Bronchial epithelial cell (primary cell): ENCODE data around the gene ZFHX3. TPM values are rescaled to one million over a fixed set of nuclear protein-coding genes. Genes with fewer than 3 reads are reported as not detected.
A peak's percentile ranks its signal among the peaks of the same experiment; 100 is the strongest.

ENCODE experiments used
- DNase-seq: peaks from one replicate; pipeline ENCODE4 v3.0.0-alpha.2; 2010; ENCODE audit warnings: low read depth
- FAIRE-seq: peaks from 2 replicates; lab custom pipeline; 2011; peaks lifted over from hg19 to GRCh38; lab: Jason Lieb, UNC
- H3K27me3 ChIP-seq: 2 replicates; pipeline ENCODE4 v1.5.1; 2011; ENCODE audit warnings: low read length; ENCODE audit not compliant: control insufficient read depth, insufficient read depth
- H3K36me3 ChIP-seq: 2 replicates; pipeline ENCODE4 v1.5.1; 2011; ENCODE audit warnings: low read length; ENCODE audit not compliant: control insufficient read depth, insufficient read depth
- H3K4me3 ChIP-seq: 2 replicates; pipeline ENCODE4 v1.5.1; 2011; ENCODE audit warnings: mild to moderate bottlenecking, low read depth, low read length, control low read depth
- CTCF ChIP-seq: IDR thresholded peaks from 2 replicates; pipeline ENCODE4 v1.5.1; 2011; ENCODE audit warnings: mild to moderate bottlenecking, moderate library complexity, low read length, control low read depth, inconsistent platforms; ENCODE audit not compliant: insufficient read depth, severe bottlenecking
- total RNA-seq: library from RNA; depleted of rRNA; stranded (reverse); fragments of >200 nt; gene quantifications from 2 replicates; pipeline ENCODE4 v1.2.1, GENCODE V29; 2014

ZFHX3 gene
- total RNA-seq, 1 donor from 2014 or later: 3.9 TPM

DNA sequence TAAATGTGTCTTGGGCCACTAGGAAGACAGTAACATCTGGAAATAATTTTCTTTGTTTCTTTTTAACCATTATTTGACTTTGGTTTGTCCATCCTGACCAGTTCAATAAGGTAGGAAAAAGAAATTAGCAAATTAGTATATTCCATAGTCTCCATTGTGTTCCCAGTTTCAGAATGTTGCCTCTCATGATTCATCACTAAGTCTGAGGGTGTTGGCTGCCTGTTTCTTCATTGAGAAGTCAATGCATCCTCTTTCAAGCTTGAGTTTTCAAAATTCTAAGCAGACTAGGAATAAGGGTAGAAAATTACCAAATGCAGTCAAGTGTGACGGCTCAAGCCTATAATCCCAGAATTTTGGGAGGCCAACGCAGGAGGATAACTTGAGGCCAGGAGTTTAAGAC, 41.9 kb downstream of the ZFHX3 start:
- Histone ChIP-seq H3K4me3 (no peak overlapping the region), H3K27me3 (no peaks in the 10 kb centered on the region), H3K36me3 (no peaks in the 10 kb centered on the region)
- DNase-seq (peak; percentile 30), FAIRE-seq (no peak)
- TF ChIP-seq CTCF: no peak

GRCh38 chr16:73002866-73003265, 45.1 kb downstream of the ZFHX3 start:
- no peak for DNase-seq
- Histone ChIP-seq H3K27me3 (no peaks in the 10 kb centered on the region), H3K4me3 (no peak overlapping the region), H3K36me3 (no peaks in the 10 kb centered on the region)
- no peak for TF ChIP-seq CTCF
- FAIRE-seq: no peak

GRCh38 chr16:73000907-73001521, 46.9 kb downstream of the ZFHX3 start:
- no peak for FAIRE-seq
- Histone ChIP-seq H3K27me3 (no peaks in the 10 kb centered on the region), H3K36me3 (no peaks in the 10 kb centered on the region), H3K4me3 (no peak overlapping the region)
- DNase-seq: no peak
- TF ChIP-seq CTCF: no peak

DNA sequence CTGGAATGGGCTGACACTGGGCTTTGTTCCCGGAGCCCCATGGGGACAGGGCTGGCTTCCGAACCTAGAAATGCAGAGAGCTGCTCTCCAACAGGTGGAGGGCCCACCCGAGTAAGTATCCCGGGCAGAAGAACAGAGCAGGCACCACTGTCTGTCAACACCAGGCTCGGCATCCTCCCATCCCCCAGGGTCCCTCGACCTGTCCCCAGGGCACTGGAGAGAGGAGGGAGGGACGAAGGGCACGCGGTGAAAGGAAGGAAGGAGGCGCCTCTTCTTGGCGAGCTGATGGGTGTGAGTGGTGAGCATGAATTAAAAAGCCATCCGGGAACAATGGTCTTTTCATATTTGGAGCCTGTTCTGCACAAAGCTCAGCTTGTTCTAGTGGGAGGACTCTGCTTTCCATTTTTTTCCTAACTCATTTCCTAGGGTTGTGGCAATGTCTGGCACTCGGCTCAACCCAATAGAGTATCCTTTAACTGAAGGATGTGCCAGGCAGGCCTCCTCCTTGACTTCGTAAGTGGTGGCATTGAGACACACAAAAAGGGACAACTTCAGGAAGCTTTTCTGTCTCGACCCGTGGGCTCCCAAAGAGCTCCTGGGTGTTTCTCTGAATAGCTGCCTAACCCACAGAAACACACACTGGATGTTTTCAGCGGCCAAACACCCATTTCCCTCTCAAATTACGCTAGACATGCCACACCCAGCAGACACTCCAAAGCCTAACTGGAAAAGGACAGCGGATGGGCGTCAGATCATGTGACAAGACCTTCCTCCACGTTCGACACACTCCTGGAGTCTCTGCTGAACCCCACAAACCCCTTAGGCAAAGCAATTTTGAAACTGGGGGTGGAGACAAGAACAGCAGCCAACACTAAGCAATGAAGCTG, 47.7 kb downstream of the ZFHX3 start:
- Histone ChIP-seq H3K36me3 (no peaks in the 10 kb centered on the region), H3K27me3 (no peaks in the 10 kb centered on the region), H3K4me3 (no peak overlapping the region)
- TF ChIP-seq CTCF: no peak
- peak; percentile 22 for DNase-seq
- FAIRE-seq: no peak

- H3K36me3 ChIP-seq: no peaks in the 10 kb centered on the region
- no peak for DNase-seq
- H3K4me3 ChIP-seq: no peak overlapping the region
- TF ChIP-seq CTCF: no peak
- no peaks in the 10 kb centered on the region for H3K27me3 ChIP-seq
- FAIRE-seq: no peak
Observed at GRCh38 chr16:72999541-73000019, 48.3 kb downstream of the ZFHX3 start.
